WERI-Rb-1 (cell line): ENCODE results near the gene RBM12.
A peak's percentile ranks its signal among the peaks of the same experiment; 100 is the strongest.

Source experiments
- DNase-seq: peaks from one replicate; pipeline ENCODE4 v3.0.0-alpha.2; 2020
- H3K27ac ChIP-seq: fragments of 250-450 bp; sonication (Bioruptor Pico); 2 replicates; pipeline ENCODE4 v1.5.1; 2020; ENCODE audit warnings: mild to moderate bottlenecking, moderate library complexity
- H3K27me3 ChIP-seq: fragments of 250-450 bp; sonication (Bioruptor Pico); 2 replicates; pipeline ENCODE4 v1.5.1; 2021; ENCODE audit warnings: mild to moderate bottlenecking, low read depth, moderate library complexity; ENCODE audit not compliant: insufficient read depth, severe bottlenecking
- H3K36me3 ChIP-seq: fragments of 250-450 bp; sonication (Bioruptor Pico); 2 replicates; pipeline ENCODE4 v1.5.1; 2020; ENCODE audit warnings: mild to moderate bottlenecking, moderate library complexity
- H3K4me3 ChIP-seq: 2 replicates; pipeline ENCODE4 v1.5.1; 2011; ENCODE audit warnings: low read depth, mild to moderate bottlenecking, control low read depth, low read length
- H3K9me3 ChIP-seq: fragments of 250-450 bp; sonication (Bioruptor Pico); 2 replicates; pipeline ENCODE4 v1.5.1; 2021; ENCODE audit warnings: mild to moderate bottlenecking, moderate library complexity; ENCODE audit not compliant: severe bottlenecking
- TF ChIP-seq, protein P1 (sequence below): IDR thresholded peaks from 2 replicates; pipeline ENCODE4 v1.5.1; 2011; ENCODE audit warnings: low read depth, mild to moderate bottlenecking, control low read depth, inconsistent platforms, low read length

RBM12 gene

DNA sequence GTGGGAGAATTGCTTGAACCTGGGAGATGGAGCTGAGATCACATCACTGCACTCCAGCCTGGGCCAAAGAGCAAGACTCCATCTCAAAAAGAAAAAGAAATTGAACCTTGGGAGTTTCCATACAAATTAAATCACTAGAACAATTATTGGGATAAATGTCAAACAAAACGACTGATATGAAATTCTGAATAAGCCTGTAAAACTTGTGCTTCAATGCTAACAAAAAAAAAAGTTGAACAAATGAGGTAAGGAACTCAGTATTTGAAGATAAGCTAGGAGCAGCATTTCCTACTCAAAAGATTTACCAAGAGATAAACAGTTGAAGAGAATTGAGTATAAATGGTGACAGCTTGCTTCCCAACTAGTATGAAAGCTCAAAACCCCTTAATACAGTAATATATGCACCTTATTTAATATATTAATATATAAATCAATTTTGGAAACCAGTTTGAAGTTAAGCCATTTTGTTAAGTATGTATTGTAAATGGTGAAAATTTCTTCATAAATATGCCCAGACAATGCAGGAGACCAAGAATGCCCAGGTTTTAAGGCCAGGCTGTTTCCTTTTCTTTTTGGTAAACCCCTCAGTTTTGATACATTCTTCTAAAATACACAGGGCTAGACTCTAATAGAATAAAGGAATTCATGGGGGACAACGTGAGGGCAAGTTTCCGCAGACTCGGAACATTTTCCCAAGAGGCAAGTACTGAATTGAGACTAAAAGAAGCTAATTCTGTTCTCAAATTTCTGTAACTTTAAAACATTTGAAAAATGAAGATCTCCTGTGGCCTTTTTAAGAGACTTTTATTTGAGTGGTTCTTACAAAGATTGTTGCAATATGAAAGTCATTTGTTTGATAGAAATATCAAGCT, 38.4 kb upstream of the RBM12 start:
- Histone ChIP-seq H3K27me3 (no peaks in the 10 kb centered on the region), H3K4me3 (no peak overlapping the region), H3K9me3 (no peaks in the 10 kb centered on the region), H3K36me3 (peaks cover 74% of the 10 kb centered on the region), H3K27ac (no peak overlapping the region; the same call in 1 of the 2 replicates)
- DNase-seq: no peak
- TF ChIP-seq, protein P1, sequence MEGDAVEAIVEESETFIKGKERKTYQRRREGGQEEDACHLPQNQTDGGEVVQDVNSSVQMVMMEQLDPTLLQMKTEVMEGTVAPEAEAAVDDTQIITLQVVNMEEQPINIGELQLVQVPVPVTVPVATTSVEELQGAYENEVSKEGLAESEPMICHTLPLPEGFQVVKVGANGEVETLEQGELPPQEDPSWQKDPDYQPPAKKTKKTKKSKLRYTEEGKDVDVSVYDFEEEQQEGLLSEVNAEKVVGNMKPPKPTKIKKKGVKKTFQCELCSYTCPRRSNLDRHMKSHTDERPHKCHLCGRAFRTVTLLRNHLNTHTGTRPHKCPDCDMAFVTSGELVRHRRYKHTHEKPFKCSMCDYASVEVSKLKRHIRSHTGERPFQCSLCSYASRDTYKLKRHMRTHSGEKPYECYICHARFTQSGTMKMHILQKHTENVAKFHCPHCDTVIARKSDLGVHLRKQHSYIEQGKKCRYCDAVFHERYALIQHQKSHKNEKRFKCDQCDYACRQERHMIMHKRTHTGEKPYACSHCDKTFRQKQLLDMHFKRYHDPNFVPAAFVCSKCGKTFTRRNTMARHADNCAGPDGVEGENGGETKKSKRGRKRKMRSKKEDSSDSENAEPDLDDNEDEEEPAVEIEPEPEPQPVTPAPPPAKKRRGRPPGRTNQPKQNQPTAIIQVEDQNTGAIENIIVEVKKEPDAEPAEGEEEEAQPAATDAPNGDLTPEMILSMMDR: no peak

DNA sequence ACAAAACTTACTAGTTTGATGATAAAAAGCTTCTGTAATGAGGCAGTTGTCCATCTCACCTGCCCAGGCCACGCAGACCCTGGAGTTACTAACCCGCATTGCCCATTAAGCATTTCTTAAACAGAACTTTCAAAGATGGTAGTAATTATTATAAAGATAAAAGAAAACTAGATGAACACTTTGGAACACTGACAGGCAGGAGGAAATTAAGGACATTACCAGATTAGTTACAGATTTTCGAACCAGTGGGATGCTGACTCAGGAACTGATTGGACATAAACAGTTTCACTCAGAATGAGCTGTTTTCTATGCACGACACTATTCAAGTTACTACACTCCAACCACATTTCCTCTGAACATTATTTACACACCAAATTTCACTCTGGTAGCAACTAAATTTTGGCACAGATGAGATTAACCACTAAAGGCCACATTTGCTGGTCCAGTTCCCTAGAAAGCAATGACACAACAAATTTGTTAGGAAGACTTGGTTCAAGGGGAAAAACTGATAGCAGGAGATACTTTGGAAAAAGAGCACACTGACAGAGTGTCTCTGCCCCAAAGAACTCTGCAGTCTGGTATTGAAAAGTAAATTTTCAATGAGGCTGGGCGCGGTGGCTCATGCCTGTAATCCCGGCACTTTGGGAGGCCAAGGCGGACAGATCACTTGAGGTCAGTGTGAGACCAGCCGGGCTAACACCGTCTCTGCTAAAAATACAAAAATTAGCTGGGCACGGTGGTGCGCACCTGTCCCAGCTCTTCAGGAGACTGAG, 37.5 kb upstream of the RBM12 start:
- no peak for DNase-seq
- no peak overlapping the region; the same call in 1 of the 2 replicates for H3K27ac ChIP-seq
- no peaks in the 10 kb centered on the region for H3K9me3 ChIP-seq
- TF ChIP-seq, protein P1: no peak
- H3K36me3 ChIP-seq: peaks cover 67% of the 10 kb centered on the region
- no peak overlapping the region for H3K4me3 ChIP-seq
- H3K27me3 ChIP-seq: no peaks in the 10 kb centered on the region

GRCh38 chr20:35700625-35701148, 36.0 kb upstream of the RBM12 start:
- H3K27me3 ChIP-seq: no peaks in the 10 kb centered on the region
- H3K9me3 ChIP-seq: no peaks in the 10 kb centered on the region
- H3K27ac ChIP-seq: no peak overlapping the region
- DNase-seq: no peak
- peaks cover 51% of the 10 kb centered on the region for H3K36me3 ChIP-seq
- TF ChIP-seq, protein P1: no peak
- H3K4me3 ChIP-seq: no peak overlapping the region

GRCh38 chr20:35699957-35700624, 35.4 kb upstream of the RBM12 start:
- TF ChIP-seq, protein P1: no peak
- Histone ChIP-seq H3K4me3 (peak overlapping the region; percentile 90), H3K36me3 (peaks cover 51% of the 10 kb centered on the region), H3K27ac (peak overlapping the region; percentile 82), H3K27me3 (no peaks in the 10 kb centered on the region), H3K9me3 (no peaks in the 10 kb centered on the region)
- no peak for DNase-seq

DNA sequence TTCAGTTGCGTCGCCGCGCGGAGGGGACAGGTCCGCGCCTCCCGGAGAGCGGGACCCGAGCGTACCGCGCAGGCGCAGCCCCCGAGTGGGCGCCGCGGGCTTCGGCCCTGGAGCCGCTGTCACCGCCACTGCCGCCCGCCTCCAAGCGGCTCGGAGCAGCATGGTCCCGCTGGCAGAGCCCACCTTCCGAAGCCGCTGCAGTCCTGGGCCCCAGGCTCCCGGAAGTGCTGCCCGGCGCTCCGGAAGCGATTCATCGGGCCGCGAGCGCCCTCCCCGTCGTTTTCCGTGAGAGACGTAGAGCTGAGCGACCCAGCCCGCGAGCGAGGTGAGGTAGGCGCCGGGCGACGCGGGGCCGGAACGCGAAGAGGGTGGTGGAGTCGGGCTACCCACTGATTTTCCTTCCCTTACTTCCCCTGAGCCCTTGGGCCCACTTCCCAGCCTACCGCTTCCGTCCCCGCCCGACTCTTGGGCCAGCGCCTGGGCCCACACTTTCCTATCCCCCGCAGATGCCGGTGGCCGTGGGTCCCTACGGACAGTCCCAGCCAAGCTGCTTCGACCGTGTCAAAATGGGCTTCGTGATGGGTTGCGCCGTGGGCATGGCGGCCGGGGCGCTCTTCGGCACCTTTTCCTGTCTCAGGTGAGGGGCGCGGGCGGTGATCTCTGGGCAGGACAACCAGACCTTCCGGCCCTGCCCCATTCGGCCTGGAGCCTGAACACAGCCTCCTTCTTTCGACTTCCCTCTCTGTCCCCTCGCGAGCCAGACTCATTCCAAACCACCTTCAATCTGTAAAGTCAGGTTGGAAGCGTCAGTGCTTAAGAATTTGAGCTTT, 34.6 kb upstream of the RBM12 start, which contains the start of the genes NFS1 and ROMO1:
Gene NFS1 (minus strand): TSS at position 226 of the 830 bp plus-strand sequence. CDS start 64 bp downstream, at position 162.
Gene ROMO1 (plus strand): TSS at position 279 of the 830 bp plus-strand sequence. CDS start 228 bp downstream, at position 507.
- H3K27me3 ChIP-seq: no peaks in the 10 kb centered on the region

More for the DNA sequence above, 34.6 kb upstream of the RBM12 start, which contains the start of the genes NFS1 and ROMO1:
- TF ChIP-seq, protein P1: peak; percentile 29; the same call in 1 of the 2 replicates
- Histone ChIP-seq H3K9me3 (no peaks in the 10 kb centered on the region), H3K4me3 (peak within 1 kb of the TSS; percentile 90), H3K27ac (peak within 1 kb of the TSS; percentile 82), H3K36me3 (peaks cover 45% of the 10 kb centered on the region)
- DNase-seq: peak; percentile 89
